ENCODE data around the gene PFDN1.

Gene PFDN1

GRCh38 chr5:140238756-140239155 is 64.1 kb downstream of the PFDN1 start:
- Histone ChIP-seq H3F3A (ENCODE audit: control insufficient read depth, insufficient read depth) (no peaks in the 10 kb centered on the region), H3K4me2 (ENCODE audit: low read length) (no peak overlapping the region), H4K20me1 (ENCODE audit: control insufficient read depth, insufficient read depth, low read depth, low read length) (0 out of 2 replicates have a peak, but pooled peaks cover 3% of the 10 kb centered on the region), H3K27me3 (ENCODE audit: control insufficient read depth, low read length) (no peaks in the 10 kb centered on the region), H3K4me1 (ENCODE audit: control insufficient read depth, low read length) (no peaks in the 10 kb centered on the region), H3K4me3 (ENCODE audit: low read length) (no peak overlapping the region), H3K36me3 (ENCODE audit: control insufficient read depth, low read length) (no peaks in the 10 kb centered on the region), H3K27ac (ENCODE audit: low read depth, low read length) (no peak overlapping the region), H3K9me3 (ENCODE audit: control insufficient read depth, insufficient read depth, low read length) (no peaks in the 10 kb centered on the region), H3K79me2 (ENCODE audit: control insufficient read depth, low read length) (no peaks in the 10 kb centered on the region), H3K9me2 (replicated peaks; ENCODE audit: control insufficient read depth, low read length) (no peaks in the 10 kb centered on the region)
- TF ChIP-seq CTCF (IDR thresholded peaks at IDR 0.05; ENCODE audit: low read depth, low read length, poor library complexity, severe bottlenecking) (no peak), EZH2phosphoT487 (IDR thresholded peaks at IDR 0.05; ENCODE audit: borderline replicate concordance, low read length) (no peak)

GRCh38 chr5:140236891-140237598 is 65.9 kb downstream of the PFDN1 start:
- no peaks in the 10 kb centered on the region for H3K36me3 ChIP-seq (ENCODE audit: control insufficient read depth, low read length)
- no peaks in the 10 kb centered on the region for H3K9me3 ChIP-seq (ENCODE audit: control insufficient read depth, insufficient read depth, low read length)
- no peaks in the 10 kb centered on the region for H3F3A ChIP-seq (ENCODE audit: control insufficient read depth, insufficient read depth)
- H3K4me1 ChIP-seq (ENCODE audit: control insufficient read depth, low read length) = no peaks in the 10 kb centered on the region
- H3K9me2 ChIP-seq (replicated peaks; ENCODE audit: control insufficient read depth, low read length) = no peaks in the 10 kb centered on the region
- H3K4me3 ChIP-seq (ENCODE audit: low read length) = no peak overlapping the region
- no peak overlapping the region for H3K27ac ChIP-seq (ENCODE audit: low read depth, low read length)
- no peak for TF ChIP-seq EZH2phosphoT487 (IDR thresholded peaks at IDR 0.05; ENCODE audit: borderline replicate concordance, low read length)
- TF ChIP-seq CTCF (IDR thresholded peaks at IDR 0.05; ENCODE audit: low read depth, low read length, poor library complexity, severe bottlenecking) = no peak
- no peaks in the 10 kb centered on the region for H3K79me2 ChIP-seq (ENCODE audit: control insufficient read depth, low read length)
- 0 out of 2 replicates have a peak, but pooled peaks cover 3% of the 10 kb centered on the region for H4K20me1 ChIP-seq (ENCODE audit: control insufficient read depth, insufficient read depth, low read depth, low read length)
- no peaks in the 10 kb centered on the region for H3K27me3 ChIP-seq (ENCODE audit: control insufficient read depth, low read length)
- no peak overlapping the region for H3K4me2 ChIP-seq (ENCODE audit: low read length)

- no peak overlapping the region for H3K27ac ChIP-seq (ENCODE audit: low read depth, low read length)
- TF ChIP-seq CTCF (IDR thresholded peaks at IDR 0.05; ENCODE audit: low read depth, low read length, poor library complexity, severe bottlenecking) = no peak
- no peak for TF ChIP-seq EZH2phosphoT487 (IDR thresholded peaks at IDR 0.05; ENCODE audit: borderline replicate concordance, low read length)
Observed at GRCh38 chr5:140235791-140236551, 66.9 kb downstream of the PFDN1 start.

More at GRCh38 chr5:140235791-140236551, 66.9 kb downstream of the PFDN1 start:
- H4K20me1 ChIP-seq (ENCODE audit: control insufficient read depth, insufficient read depth, low read depth, low read length) = 0 out of 2 replicates have a peak, but pooled peaks cover 3% of the 10 kb centered on the region
- no peak overlapping the region for H3K4me2 ChIP-seq (ENCODE audit: low read length)
- H3K36me3 ChIP-seq (ENCODE audit: control insufficient read depth, low read length) = no peaks in the 10 kb centered on the region
- no peaks in the 10 kb centered on the region for H3K9me3 ChIP-seq (ENCODE audit: control insufficient read depth, insufficient read depth, low read length)
- H3K4me1 ChIP-seq (ENCODE audit: control insufficient read depth, low read length) = no peaks in the 10 kb centered on the region
- no peaks in the 10 kb centered on the region for H3K27me3 ChIP-seq (ENCODE audit: control insufficient read depth, low read length)
- no peaks in the 10 kb centered on the region for H3K9me2 ChIP-seq (replicated peaks; ENCODE audit: control insufficient read depth, low read length)
- no peak overlapping the region for H3K4me3 ChIP-seq (ENCODE audit: low read length)
- H3K79me2 ChIP-seq (ENCODE audit: control insufficient read depth, low read length) = no peaks in the 10 kb centered on the region
- H3F3A ChIP-seq (ENCODE audit: control insufficient read depth, insufficient read depth) = no peaks in the 10 kb centered on the region
